GM19467 (cell line): ENCODE data around the gene SYNGR1.
"Not testable (repeated sequence)": the region's sequence is repeated elsewhere in the genome, so short reads cannot be mapped to it uniquely, and the experiment has no call there.

Experiments
- ATAC-seq: cut with Tn5 transposase; IDR thresholded peaks from one replicate; pipeline ENCODE4 v1.9.1; 2021; ENCODE audit warnings: mild to moderate bottlenecking, moderate library complexity; ENCODE audit not compliant: unreplicated experiment

The SYNGR1 gene

DNA sequence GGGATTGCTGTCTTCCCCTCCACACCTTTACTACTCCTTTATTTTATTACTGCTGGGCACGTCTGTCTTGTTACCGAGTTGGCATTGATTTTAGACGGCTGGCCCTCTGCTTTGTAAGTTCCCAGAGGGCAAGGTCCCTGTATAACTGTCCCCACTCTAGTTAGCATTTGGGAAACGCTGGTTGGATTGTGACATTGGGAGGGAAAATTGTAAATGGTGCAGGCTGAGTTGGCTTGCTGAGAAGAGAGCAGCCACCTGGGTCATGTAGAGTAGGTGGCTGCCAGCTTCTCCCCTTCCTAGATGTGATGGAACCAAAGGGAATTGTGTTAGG is 51.5 kb downstream of the SYNGR1 start:
- ATAC-seq: no peak

- ATAC-seq: no peak
Observed at GRCh38 chr22:39405346-39406085, 55.7 kb downstream of the SYNGR1 start.

- no peak for ATAC-seq
Observed at GRCh38 chr22:39408173-39408572, 58.4 kb downstream of the SYNGR1 start.

- ATAC-seq: no peak
Observed at GRCh38 chr22:39408807-39409206, 59.0 kb downstream of the SYNGR1 start.

GRCh38 chr22:39409516-39410029 is 59.8 kb downstream of the SYNGR1 start:
- no peak for ATAC-seq

GRCh38 chr22:39410264-39410663 is 60.5 kb downstream of the SYNGR1 start:
- ATAC-seq: no peak

- not testable (repeated sequence) for ATAC-seq
Observed at GRCh38 chr22:39411828-39412365, 62.1 kb downstream of the SYNGR1 start.

DNA sequence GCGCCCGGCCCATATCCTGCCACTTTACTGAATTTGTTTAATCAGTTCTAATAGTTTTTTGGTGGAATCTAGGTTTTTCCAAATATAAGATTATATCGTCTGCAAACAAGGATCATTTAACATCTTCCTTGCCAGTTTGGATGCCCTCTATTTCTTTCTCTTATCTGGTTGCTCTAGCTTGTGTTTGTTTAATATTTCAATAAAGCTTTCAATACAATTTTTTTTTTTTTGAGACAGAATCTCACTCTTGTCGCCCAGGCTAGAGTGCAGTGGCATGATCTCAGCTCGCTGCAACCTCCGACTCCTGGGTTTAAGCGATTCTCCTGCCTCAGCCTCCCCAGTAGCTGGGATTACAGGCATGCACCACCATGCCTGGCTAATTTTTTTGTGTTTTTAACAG is 63.4 kb downstream of the SYNGR1 start:
- not testable (repeated sequence) for ATAC-seq

- no peak for ATAC-seq
Observed at GRCh38 chr22:39414377-39414776, 64.6 kb downstream of the SYNGR1 start.

GRCh38 chr22:39414886-39415285 is 65.1 kb downstream of the SYNGR1 start:
- no peak for ATAC-seq

GRCh38 chr22:39415506-39415905 is 65.7 kb downstream of the SYNGR1 start:
- ATAC-seq: no peak

- ATAC-seq: no peak
Observed at GRCh38 chr22:39416319-39416718, 66.5 kb downstream of the SYNGR1 start.

DNA sequence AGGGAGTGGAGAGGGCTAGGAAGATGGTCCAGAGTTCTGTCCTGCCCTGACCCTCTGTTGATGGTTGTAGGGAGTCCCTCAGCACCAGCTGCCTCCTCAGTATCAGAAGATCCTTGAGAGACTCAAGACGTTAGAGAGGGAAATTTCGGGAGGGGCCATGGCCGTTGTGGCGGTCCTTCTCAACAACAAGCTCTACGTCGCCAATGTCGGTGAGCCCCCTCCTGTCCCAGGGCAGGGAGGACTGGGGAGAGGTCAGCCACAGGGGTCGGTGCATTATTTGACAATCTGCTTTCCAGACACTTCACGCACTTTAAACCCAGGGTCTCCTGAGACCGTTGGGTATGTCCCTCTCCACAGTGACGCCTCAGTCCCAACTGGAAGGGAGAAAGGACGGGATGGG is 67.8 kb downstream of the SYNGR1 start:
- no peak for ATAC-seq

DNA sequence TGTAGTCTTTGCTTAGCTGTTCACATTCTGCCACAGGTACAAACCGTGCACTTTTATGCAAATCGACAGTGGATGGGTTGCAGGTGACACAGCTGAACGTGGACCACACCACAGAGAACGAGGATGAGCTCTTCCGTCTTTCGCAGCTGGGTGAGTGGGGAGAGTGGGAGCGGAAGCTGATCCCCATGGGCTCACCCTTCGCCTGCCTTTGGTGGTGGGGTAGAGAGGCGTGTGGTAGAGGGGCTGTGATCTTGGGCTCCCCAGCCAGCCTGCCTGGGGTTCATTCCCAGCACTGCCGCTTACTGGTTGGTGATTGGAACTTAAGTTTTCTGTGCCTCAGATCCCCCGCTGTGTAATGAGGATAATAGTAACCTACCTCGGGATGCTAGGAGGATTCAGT is 68.9 kb downstream of the SYNGR1 start:
- ATAC-seq: no peak

DNA sequence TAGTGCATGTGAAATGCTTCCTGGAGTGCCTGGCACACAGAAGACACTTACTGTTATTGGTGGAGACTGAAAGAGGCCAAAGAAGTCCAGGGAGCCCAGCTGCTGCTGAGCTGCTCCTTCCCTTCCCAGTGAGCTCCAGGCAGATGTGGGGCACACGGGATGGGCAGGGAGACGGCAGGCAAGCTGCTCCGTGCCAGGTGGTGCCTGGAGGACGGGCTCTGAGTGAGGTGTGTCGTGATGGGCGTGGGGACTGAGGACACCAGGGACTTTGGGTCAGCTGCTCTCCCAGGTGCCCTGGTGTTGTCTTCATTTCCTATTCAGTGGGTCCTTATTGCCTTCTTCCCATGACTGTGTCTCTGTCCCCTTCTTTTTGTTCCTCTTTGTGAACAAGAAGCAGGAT is 69.3 kb downstream of the SYNGR1 start:
- ATAC-seq: no peak

DNA sequence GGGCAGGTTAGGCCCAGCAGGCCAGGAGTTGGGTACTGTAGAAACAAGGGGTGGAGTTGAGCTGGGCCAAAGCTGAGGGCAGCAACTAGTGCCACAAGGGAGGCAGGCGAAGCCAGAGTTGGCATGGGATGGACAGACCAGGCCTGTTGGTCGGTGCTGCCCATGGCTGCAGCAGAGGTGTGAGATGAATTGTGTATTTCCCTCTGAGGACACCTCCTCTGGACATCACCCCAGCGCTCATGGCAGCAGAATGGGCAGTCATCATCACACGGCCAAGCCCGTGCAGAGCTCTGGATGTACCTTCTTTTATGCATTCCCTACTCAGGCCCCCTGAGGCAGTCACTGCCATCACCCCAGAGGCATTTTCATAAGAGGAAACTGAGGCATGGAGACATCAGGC is 70.1 kb downstream of the SYNGR1 start:
- ATAC-seq: no peak

- no peak for ATAC-seq
Observed at GRCh38 chr22:39421691-39422090, 71.9 kb downstream of the SYNGR1 start.

- ATAC-seq: no peak
Observed at GRCh38 chr22:39422101-39422500, 72.3 kb downstream of the SYNGR1 start.

DNA sequence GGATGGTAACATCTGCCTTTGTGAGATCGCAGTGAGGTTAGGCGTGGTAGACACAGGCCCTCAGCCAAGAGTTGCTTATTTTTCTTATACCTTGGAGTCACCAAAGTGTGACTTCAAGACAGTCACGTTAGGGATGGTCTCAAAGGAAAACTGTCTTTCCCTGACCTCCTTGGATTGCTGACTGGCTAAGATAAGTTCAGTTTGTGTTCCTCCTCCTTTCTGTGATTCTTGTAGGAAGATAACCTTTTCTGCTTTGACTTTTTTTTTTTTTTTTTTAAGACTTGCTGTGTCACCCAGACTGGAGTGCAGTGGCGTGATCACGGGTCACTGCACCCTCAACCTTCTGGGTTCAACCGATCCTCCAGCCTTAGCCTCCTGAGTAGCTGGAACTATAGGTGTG is 72.9 kb downstream of the SYNGR1 start:
- no peak for ATAC-seq

- ATAC-seq: no peak
Observed at GRCh38 chr22:39423976-39424375, 74.2 kb downstream of the SYNGR1 start.

DNA sequence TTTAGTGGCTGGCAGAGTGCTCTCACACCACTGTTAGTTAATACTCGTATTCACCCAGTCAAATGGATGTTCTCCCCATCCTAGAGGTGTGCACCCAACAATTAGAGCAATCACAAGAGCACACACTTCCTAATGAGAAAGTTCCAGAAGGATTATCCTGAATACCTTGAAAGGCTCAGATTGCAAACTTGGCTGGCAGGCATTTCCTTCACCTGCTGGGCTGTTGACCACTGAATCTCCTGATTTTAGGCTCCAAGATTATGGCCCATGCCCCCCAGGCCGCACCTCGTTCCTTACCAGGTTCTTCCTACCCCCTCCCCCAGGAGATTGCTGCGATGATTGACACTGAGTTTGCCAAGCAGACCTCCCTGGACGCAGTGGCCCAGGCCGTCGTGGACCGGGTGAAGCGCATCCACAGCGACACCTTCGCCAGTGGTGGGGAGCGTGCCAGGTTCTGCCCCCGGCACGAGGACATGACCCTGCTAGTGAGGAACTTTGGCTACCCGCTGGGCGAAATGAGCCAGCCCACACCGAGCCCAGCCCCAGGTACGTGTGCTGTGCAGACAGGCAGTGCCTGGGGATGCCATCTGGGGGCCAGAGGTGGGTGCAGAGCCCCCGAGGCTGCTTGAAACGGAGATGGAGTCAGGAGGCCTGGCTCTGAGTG is 76.7 kb downstream of the SYNGR1 start:
- ATAC-seq: no peak
